Transverse colon (tissue), 4 donors: ENCODE measurements around the gene CYB561D2.

ENCODE experiments used
- CTCF ChIP-seq, 5 experiments: fragments of 200-600 bp in 3 of 5; fragments of 450-650 bp in 2 of 5; sonication (generic) in 3 of 5; IDR thresholded peaks; 1 replicate in 2 of 5; 2 replicates in 3 of 5; pipeline ENCODE4 v1.5.1; 2016 to 2017; ENCODE audit warnings: antibody characterized with exemption in 5 of 5, inconsistent platforms in 3 of 5, mild to moderate bottlenecking in 2 of 5, moderate library complexity in 1 of 5
- POLR2AphosphoS5 ChIP-seq, 3 donors: sonication (generic); formaldehyde crosslinking; IDR thresholded peaks; one replicate each; pipeline ENCODE4 v1.6.1; 2016; ENCODE audit warnings: antibody characterized with exemption in 3 of 3

- TF ChIP-seq CTCF (IDR thresholded peaks at IDR 0.05) (no peak), POLR2AphosphoS5 (IDR thresholded peaks at IDR 0.05) (no peak)
Measured at GRCh38 chr3:50393061-50393460, 42.4 kb downstream of the CYB561D2 start.
